ENCODE measurements around the gene JSRP1. TPM values are rescaled to one million over a fixed set of nuclear protein-coding genes. Genes with fewer than 3 reads are reported as not detected.

Gene JSRP1
- total RNA-seq, 2 donors from 2014 or later, result 0.64 to 1.3 TPM

DNA sequence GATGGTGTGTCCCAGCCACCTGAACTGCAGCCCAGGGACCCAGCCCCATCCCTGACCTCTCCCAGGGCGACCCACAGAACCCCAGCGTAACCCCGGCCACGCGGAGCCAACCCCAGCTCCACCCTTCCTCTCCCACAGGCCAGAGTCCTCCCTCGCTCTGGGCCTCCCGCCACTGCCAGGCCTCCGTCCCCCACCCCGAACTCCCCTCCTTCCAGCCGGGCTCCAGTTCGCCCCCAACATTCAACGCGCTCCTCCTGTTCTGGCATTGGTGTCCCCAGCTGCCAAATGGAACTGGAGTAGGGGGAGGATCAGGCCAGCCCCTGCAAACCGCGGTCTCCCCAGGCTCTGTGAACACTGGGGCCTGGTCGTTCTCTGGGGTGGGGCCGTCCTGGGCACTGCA is 44.3 kb upstream of the JSRP1 start:
- Histone ChIP-seq H3K36me3 (no peaks in the 10 kb centered on the region), H3K9ac (ENCODE audit: low read depth in 2 of 2, low read length in 2 of 2) (no peak overlapping the region), H3K9me3 (no peaks in the 10 kb centered on the region), H3K4me3 (no peak overlapping the region), H3K4me1 (no peaks in the 10 kb centered on the region), H3K27ac (no peak overlapping the region), H3K27me3 (peaks cover 7% of the 10 kb centered on the region)
- intact Hi-C loops (cut with DNase I), result no loop called here
- TF ChIP-seq CTCF (IDR thresholded peaks at IDR 0.05), result no peak
- DNase-seq, result no peak

DNA sequence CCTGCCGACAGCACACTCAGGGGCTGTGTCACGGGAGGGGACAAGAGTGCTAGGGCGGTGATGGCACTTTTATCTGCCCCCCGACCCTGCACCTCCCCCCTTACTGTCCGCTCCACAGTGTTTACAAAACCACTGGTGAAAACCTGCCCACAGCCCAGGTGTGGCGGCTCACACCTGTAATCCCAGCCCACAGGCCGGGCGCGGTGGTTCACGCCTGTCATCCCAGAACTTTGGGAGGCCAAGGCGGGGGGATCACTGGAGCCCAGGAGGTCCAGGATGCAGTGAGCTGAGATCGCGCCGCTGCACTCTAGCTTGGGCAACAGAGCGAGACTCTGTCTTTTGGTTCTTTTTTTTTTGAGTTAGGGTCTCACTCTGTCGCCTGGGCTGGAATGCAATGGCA is 39.9 kb upstream of the JSRP1 start:
- intact Hi-C loops (cut with DNase I), result no loop called here

GRCh38 chr19:2294687-2295335 is 38.6 kb upstream of the JSRP1 start:
- Histone ChIP-seq H3K9me3 (no peaks in the 10 kb centered on the region), H3K27me3 (peaks cover 21% of the 10 kb centered on the region), H3K9ac (ENCODE audit: low read depth in 2 of 2, low read length in 2 of 2) (no peak overlapping the region), H3K4me3 (no peak overlapping the region), H3K27ac (no peak overlapping the region), H3K36me3 (no peaks in the 10 kb centered on the region), H3K4me1 (peaks cover 11% of the 10 kb centered on the region)
- DNase-seq, result no peak
- TF ChIP-seq CTCF (IDR thresholded peaks at IDR 0.05), result no peak
- intact Hi-C loops (cut with DNase I), result no loop called here

More for the DNA sequence above, 39.9 kb upstream of the JSRP1 start:
- DNase-seq, result no peak
- H3K4me3 ChIP-seq, result no peak overlapping the region
- H3K9me3 ChIP-seq, result no peaks in the 10 kb centered on the region
- peaks cover 1% of the 10 kb centered on the region for H3K4me1 ChIP-seq
- no peak overlapping the region for H3K9ac ChIP-seq (ENCODE audit: low read depth in 2 of 2, low read length in 2 of 2)
- H3K27ac ChIP-seq, result no peak overlapping the region
- TF ChIP-seq CTCF (IDR thresholded peaks at IDR 0.05), result no peak
- H3K27me3 ChIP-seq, result peaks cover 7% of the 10 kb centered on the region
- no peaks in the 10 kb centered on the region for H3K36me3 ChIP-seq

DNA sequence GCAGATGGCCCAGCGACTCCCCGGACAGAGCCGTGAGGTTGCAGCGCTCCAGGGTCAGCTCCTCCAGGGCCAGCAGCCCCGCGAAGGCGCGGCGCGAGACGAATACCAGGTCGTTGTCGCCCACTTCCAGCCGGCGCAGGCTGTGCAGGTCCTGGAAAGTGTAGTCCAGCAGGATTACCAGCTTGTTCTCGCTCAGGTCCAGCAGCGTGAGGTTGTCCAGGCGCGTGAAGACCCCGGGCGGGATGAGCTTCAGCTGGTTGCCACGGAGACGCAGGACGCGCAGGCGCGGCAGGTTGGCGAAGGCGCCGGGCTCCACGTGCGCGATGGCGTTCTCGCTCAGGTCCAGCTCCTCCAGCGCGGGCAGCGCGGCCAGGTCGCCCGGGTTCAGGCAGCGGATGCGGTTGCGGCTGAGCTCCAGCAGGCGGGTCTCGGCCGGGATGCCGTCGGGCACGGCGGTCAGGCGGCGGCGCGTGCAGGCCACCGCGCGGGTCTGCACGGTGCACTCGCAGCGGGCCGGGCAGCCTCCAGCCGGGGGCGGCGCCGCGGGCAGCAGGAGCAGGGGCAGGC is 35.1 kb upstream of the JSRP1 start:
- no peak for TF ChIP-seq CTCF (IDR thresholded peaks at IDR 0.05)
- Histone ChIP-seq H3K4me1 (peaks cover 11% of the 10 kb centered on the region), H3K9ac (ENCODE audit: low read depth in 2 of 2, low read length in 2 of 2) (peak overlapping the region in 1 of 2 donors; percentile 12), H3K9me3 (no peaks in the 10 kb centered on the region), H3K27ac (no peak overlapping the region), H3K27me3 (peaks cover 34% of the 10 kb centered on the region), H3K36me3 (no peaks in the 10 kb centered on the region), H3K4me3 (peak overlapping the region; percentile 25)
- intact Hi-C loops (cut with DNase I), result no loop called here
- DNase-seq, result no peak

GRCh38 chr19:2290441-2291184 is 34.4 kb upstream of the JSRP1 start:
- no peaks in the 10 kb centered on the region for H3K36me3 ChIP-seq
- peaks cover 11% of the 10 kb centered on the region for H3K4me1 ChIP-seq
- H3K9me3 ChIP-seq, result no peaks in the 10 kb centered on the region
- intact Hi-C loops (cut with DNase I), result no loop called here
- peaks cover 34% of the 10 kb centered on the region for H3K27me3 ChIP-seq
- peak; percentile 17 for DNase-seq
- no peak for TF ChIP-seq CTCF (IDR thresholded peaks at IDR 0.05)
- H3K4me3 ChIP-seq, result peak overlapping the region; percentile 25
- peak overlapping the region; percentile 22 for H3K27ac ChIP-seq
- H3K9ac ChIP-seq (ENCODE audit: low read depth in 2 of 2, low read length in 2 of 2), result peak overlapping the region in 1 of 2 donors; percentile 60

Measured in colonic mucosa (tissue), 4 donors.